ENCODE data around the gene RNH1.

Gene RNH1

GRCh38 chr11:499201-500076 is 7.6 kb downstream of the RNH1 start:
- DNase-seq (ENCODE audit: low read depth), result no peak

DNA sequence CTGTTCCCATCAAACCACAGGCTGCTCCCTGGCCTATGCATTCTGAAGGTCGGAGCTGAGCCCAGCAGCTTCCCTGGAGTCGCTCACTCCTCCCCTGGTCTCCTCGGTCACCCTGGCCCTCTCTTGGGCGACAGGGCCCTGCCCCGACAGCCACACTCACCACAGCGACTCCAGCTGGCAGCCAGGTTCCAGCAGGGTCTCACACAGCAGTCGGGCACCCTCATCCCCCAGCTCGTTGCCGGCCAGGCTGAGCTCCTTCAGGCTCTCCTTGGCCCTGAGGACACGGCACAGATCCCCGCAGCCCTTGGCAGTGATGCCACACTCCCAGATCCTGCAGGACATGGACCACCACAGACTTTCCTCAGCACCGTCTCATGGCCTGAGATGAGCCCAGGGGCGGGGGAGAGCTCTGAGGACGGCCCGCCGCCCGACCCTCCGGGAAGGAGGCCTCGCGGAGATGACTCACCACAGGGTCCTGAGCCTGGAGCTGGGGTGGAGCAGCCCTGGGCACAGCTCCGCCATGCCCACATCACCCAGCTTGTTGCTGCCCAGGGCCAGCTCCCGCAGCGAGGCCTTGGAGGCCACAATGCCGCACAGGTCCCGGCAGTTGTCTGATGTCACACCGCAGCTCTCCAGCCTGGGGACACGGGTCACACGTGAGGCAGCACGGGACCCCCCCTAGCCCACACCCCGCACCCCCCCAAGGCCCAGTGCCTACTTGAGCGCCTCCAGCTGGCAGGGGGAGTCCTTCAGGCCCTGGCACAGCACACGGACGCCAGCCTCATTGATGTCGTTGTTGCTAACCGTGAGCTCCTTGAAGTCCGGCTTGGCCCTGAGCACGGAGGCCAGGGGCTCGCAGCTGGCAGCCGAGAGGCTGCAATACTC is 8.5 kb downstream of the RNH1 start:
- no peak for DNase-seq (ENCODE audit: low read depth)

- DNase-seq (ENCODE audit: low read depth), result no peak
Observed at GRCh38 chr11:497565-498296, 9.3 kb downstream of the RNH1 start.

DNA sequence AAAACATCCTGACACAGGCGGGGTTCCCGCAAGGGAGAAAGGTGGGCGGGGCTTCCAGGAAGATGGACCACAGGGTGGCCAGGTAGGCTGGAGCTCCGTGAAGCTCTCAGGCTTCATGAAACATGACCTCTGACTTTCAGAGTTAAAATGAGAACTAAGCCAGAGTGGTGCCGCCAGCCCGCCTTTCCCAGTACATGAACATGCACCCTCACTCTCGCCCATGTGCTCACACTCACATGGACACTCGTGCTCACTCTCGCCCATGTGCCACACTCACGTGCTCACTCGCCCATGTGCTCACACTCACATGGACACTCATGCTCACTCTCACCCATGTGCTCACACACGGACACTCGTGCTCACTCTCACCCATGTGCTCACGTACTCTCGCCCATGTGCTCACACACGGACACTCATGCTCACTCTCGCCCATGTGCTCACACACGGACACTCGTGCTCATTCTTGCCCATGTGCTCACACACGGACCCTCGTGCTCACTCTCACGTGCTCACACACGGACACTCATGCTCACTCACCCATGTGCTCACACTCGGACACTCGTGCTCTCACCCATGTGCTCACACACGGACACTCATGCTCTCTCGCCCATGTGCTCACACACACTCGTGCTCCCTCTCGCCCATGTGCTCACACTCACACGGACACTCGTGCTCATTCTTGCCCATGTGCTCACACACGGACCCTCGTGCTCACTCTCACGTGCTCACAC is 10.0 kb downstream of the RNH1 start:
- DNase-seq (ENCODE audit: low read depth), result no peak

DNA sequence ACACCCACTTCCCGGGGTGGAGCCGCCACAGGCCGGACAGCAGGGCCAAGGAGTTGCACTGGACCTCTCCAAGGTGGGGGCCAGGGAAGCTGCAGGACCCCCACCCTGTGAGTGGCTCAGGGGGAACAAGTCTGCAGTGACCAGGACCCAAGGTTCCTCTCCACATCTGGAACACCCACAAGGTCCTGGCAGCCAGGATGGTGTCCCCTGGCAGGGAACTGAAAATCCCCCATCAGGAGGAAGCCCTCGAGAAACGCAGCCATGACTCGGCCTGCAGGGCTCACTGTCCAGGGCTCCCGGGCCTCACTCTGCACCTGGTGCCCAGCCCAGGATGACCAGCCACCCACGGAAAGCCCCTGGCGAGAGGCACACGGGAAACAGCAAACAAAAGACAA is 11.5 kb downstream of the RNH1 start:
- DNase-seq (ENCODE audit: low read depth), result no peak

DNA sequence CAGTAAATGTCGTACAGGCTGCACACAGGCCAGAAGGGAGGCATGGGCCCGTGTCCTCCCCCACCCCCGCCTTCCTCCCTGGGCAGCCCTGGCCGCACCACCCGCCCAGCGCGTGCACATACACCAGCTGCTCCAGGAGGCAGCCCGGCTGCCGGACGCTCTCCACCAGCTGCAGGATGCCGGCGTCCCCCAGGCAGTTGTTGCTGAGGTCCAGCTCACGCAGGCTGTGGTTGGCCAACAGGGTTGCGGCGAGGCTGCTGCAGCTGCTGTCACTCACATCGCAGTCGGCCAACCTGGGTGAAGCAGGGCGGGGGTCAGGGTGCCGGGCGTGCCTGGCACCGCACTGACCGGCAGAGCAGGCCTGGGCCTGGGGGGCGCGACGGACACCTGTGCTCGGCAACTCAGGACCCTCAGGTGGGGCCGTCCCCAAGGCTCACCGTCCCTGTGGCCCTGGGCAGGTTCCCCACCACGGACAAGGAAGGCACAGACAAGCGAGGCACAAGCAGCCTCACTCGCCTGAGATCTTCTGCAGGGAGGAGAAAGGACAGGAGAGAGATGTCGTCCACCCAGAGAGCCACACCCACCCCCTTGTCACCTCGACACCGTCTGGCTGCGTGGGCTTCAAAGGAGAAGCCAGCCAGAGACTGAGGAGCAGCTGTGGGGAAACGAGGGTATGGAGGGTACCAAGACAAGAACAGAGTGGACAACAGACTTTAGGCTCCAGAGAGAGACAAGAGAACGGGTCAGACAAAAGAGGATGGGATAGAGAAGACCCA is 12.1 kb downstream of the RNH1 start:
- no peak for DNase-seq (ENCODE audit: low read depth)

DNA sequence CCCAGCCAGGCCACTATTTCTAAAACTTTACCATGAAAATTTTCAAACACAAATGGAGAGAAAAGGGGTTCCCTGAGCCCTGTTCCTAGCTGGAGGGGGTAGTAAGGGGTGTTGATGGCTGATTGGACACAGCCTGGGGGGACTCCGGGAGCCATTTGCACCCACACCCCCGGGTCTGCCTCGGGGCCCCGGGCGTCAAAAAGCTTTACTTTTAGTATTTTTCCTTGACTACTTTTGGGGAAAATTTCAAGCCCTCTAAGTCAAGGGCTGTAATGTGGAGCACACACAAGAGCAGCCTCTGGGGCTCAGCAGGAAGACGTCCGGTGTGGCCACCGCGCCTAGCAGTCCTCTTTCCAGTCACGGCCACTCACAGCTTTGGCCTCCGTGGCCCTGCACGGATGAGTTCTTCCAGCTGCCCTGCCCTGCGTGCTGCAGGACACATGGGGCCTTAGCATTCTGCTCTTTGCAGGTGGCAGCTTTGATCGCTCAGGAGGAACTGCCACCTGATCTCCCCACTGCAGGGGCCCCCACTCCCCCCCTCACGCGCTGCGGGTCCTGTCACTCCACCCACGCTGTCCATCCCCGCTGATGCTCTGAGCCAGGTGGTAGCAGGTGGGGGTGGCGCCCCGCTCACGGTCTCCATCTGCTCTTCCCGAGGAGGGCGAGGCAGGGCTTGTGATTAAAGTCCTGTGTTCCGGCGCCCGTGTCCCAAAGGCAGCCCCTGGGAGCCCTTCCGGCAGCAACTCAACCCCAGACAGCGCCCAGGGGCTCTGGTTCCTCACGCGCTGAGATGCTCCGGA is 14.4 kb downstream of the RNH1 start:
- no peak for DNase-seq (ENCODE audit: low read depth)

DNA sequence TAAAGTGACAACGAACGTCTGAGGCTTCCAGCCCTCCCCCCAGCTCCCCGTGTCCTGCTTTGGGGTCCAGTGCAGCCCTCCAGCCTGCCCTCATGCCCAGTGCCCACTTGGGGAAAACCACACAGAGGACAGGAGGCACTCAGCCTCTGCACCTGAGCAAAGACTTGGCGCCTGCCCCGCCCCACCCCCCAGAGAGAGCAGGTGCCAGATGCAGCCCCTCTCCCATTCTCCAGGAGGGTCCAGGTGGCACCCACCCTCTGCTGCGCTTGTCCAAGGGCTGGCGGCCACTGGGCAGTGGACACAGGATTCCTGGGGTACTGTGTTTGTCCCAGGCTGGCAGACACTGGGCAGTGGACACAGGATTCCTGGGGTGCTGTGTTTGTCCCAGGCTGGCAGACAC is 15.7 kb downstream of the RNH1 start:
- no peak for DNase-seq (ENCODE audit: low read depth)

GRCh38 chr11:490930-491260 is 16.1 kb downstream of the RNH1 start:
- no peak for DNase-seq (ENCODE audit: low read depth)

DNA sequence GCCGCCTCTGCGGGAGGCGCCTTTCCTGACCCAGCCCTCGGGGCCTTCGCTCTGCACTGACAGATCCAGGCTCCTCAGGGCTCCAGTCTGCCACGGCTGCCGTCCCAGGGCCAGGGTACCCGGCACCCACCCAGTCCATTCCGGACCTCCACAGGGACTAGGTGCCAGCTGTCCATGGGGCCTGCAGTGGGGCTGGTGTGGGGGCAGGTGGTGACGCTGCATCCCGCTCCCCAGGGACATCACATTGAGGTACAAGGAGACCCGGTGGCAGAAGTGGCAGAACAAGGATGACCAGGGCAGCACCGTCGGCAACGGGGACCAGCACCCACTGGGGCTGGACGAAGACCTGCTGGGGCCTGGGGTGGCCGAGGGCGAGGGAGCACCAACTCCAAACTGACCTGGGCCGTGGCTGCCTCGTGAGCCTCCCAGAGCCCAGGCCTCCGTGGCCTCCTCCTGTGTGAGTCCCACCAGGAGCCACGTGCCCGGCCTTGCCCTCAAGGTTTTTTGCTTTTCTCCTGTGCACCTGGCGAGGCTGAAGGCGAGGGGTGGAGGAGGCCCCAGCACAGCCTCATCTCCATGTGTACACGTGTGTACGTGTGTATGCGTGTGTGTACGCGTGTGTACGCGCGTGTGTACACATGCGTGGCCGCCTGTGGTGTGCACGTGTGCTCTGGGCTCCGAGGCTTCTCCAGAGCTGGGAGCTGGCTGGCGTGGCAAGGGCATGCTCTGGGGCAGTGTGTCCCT is 16.7 kb downstream of the RNH1 start:
- DNase-seq (ENCODE audit: low read depth), result no peak

- DNase-seq (ENCODE audit: low read depth), result no peak
Observed at GRCh38 chr11:489610-490185, 17.3 kb downstream of the RNH1 start.

- DNase-seq (ENCODE audit: low read depth), result no peak
Observed at GRCh38 chr11:488992-489391, 18.1 kb downstream of the RNH1 start.

- no peak for DNase-seq (ENCODE audit: low read depth)
Observed at GRCh38 chr11:488579-488978, 18.5 kb downstream of the RNH1 start.

- no peak for DNase-seq (ENCODE audit: low read depth)
Observed at GRCh38 chr11:488062-488461, 19.0 kb downstream of the RNH1 start.

DNA sequence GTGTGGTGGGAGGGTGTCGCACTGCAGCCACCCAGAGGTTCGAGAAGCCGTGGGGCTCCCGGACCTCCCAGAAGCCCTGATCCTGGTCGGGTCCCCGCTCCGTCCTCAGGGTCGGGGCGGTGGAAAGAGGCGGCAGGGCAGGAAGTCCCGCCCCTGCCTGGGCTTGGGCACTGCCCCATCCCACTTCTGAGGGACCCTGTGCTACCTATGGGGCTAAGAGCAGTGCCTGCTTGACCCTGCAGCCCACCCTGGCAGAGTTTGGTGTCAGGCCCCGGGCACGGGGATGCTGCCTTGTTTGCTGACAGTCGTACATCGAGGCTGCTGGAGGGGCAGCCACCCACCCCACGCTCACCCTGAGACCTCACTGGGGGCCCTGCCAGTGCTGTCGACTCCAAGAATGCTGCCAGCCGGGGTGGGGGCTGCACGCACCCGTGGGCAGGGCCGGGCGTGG is 19.4 kb downstream of the RNH1 start:
- DNase-seq (ENCODE audit: low read depth), result no peak

DNA sequence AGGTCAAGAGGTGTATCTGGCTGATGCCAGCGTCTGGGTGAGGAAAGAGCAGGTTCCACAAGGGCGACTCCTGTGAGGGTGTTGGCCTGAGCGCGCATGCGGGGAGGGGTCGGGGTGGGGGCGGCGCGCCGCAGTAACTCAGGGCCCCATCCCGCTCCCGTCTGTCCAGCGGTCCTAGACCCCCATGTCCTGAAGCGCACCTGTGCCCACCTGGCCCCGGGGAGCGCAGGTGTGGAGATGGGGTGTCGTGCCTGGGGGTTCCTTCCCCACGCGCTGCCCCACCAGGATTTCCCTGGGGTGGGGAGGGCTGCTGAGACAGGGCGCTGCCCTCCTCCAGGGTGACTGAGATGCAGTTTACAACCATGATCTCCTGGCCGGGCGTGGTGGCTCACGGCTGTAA is 20.9 kb downstream of the RNH1 start:
- no peak for DNase-seq (ENCODE audit: low read depth)

- DNase-seq (ENCODE audit: low read depth), result no peak
Observed at GRCh38 chr11:484616-485015, 22.4 kb downstream of the RNH1 start.

DNA sequence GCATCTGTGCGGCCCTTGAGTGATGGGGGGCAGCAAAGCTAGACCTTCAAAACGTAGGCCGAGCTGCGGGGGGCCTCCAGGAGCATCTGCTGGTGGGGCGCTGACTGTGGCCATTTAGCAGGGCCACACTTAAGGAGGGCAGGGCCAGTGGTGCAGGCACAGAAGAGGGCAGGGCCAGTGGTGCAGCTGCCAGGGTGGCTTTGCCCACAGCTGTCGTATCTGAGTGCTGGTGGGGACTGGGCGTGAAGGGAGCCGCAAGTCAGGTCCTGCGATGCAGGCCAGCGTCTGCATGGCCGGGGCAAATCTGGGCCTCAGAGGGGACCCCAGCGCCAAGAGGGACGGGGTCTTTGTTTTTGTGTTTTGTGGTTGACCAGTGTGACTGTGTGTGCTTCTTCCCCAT is 27.7 kb downstream of the RNH1 start:
- no peak for DNase-seq (ENCODE audit: low read depth)

GRCh38 chr11:477052-477715 is 29.9 kb downstream of the RNH1 start:
- no peak for DNase-seq (ENCODE audit: low read depth)
